Urinary bladder (tissue), 4 donors: ENCODE data around the gene MGAT5B. TPM values are rescaled to one million over a fixed set of nuclear protein-coding genes. Genes with fewer than 3 reads are reported as not detected.

Experiments used
- DNase-seq: peaks from one replicate; pipeline ENCODE4 v3.0.0-alpha.2; 2015; ENCODE audit errors: extremely low spot score
- H3K27ac ChIP-seq: one replicate; pipeline ENCODE4 v1.5.1; 2013; ENCODE audit warnings: low read depth, mild to moderate bottlenecking, moderate library complexity
- H3K36me3 ChIP-seq: one replicate; pipeline ENCODE4 v1.6.1; 2013; ENCODE audit warnings: mild to moderate bottlenecking, moderate library complexity; ENCODE audit not compliant: insufficient read depth
- H3K4me1 ChIP-seq: one replicate; pipeline ENCODE4 v1.6.1; 2013; ENCODE audit warnings: mild to moderate bottlenecking, moderate library complexity; ENCODE audit not compliant: insufficient read depth
- H3K4me3 ChIP-seq: one replicate; pipeline ENCODE4 v1.5.1; 2013; ENCODE audit warnings: low read depth, low read length
- WGBS: extraction: QIAGEN DNeasy Blood & Tissue Kit; methylation state at CpG from one replicate; pipeline ENCODE4 v1.1.7; 2013; 5-methylcytosine and 5-hydroxymethylcytosine counted together
- polyA plus RNA-seq: library from polyadenylated mRNA; stranded (reverse); fragments of 200-250 nt; gene quantifications from one replicate; pipeline ENCODE4 v1.2.3, GENCODE V29; 2013
- total RNA-seq: library from RNA; depleted of rRNA; stranded (reverse); fragments of >200 nt; gene quantifications from one replicate; pipeline ENCODE4 v1.2.3, GENCODE V29; 2014
- donor health status: healthy with polysubstance abuse.
- donor health status: healthy.

MGAT5B gene
- total and polyA plus RNA-seq, 2 donors = 0.38 to 0.63 TPM

DNA sequence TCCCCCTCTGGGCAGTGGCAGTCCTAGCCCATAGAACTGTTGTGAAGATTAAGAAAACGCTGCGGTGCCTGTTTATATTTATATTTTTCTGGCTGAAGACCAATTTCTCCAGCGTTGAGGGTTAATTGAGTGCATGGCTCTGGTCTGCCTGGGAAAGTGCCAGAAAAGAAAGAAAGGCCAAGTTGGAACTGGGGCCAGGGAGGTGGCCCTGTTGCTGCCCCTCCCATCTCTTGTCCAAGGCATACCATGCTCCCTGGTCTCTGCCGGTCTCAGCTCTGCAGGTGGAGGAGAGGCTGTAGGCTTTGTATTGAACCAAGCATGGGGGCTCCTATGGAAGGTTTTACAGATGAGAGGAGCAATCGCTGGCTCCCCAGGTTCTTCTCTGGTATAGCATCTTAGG is 124.7 kb downstream of the MGAT5B start:
- no peak for DNase-seq
- no peaks in the 10 kb centered on the region for H3K36me3 ChIP-seq
- H3K27ac ChIP-seq = no peak overlapping the region
- WGBS = 35% methylated on average over 5 of the region's 5 CpGs
- no peak overlapping the region for H3K4me3 ChIP-seq
- no peaks in the 10 kb centered on the region for H3K4me1 ChIP-seq

DNA sequence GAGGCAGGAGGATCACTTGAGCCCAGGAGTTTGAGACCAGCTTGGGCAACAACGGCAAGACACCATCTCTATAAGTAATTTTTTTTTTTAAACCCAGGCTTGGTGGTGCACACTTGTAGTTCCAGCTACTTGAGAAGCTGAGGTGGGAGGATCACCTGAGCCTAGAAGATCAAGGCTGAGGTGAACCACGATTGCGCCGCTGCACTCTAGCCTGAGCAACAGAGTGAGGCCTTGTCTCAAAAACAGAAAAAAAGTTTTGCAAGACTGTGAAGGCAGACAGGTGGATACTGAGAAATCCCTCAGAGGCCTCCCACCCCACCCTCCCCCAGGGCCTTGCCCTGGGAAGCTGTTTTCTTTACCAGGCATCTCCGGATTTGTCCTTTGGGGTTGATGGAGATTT is 125.4 kb downstream of the MGAT5B start:
- Histone ChIP-seq H3K4me3 (no peak overlapping the region), H3K27ac (no peak overlapping the region), H3K36me3 (no peaks in the 10 kb centered on the region), H3K4me1 (no peaks in the 10 kb centered on the region)
- DNase-seq = no peak
- 78% methylated on average over 5 of the region's 5 CpGs for WGBS

DNA sequence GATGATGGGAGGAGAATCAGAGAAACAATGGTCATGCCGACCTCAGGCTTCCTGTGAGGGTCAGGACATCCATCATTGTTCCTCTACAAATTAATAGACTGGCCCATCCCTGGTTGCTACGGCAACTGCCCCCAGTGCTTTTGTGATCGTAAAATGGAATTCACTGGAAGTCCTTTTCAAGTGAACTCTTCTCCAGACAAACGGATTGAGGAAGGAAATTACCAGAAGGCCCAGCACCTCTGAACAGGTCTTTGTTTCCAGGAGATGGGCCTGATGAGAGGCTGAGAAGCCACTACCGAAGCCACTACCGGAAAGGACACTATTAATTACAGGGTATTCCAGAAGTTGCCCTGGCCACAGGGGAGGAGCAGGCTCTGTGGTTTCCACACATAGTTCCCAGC is 126.0 kb downstream of the MGAT5B start:
- 52% methylated on average over 6 of the region's 6 CpGs for WGBS
- no peak overlapping the region for H3K27ac ChIP-seq
- no peaks in the 10 kb centered on the region for H3K4me1 ChIP-seq

DNA sequence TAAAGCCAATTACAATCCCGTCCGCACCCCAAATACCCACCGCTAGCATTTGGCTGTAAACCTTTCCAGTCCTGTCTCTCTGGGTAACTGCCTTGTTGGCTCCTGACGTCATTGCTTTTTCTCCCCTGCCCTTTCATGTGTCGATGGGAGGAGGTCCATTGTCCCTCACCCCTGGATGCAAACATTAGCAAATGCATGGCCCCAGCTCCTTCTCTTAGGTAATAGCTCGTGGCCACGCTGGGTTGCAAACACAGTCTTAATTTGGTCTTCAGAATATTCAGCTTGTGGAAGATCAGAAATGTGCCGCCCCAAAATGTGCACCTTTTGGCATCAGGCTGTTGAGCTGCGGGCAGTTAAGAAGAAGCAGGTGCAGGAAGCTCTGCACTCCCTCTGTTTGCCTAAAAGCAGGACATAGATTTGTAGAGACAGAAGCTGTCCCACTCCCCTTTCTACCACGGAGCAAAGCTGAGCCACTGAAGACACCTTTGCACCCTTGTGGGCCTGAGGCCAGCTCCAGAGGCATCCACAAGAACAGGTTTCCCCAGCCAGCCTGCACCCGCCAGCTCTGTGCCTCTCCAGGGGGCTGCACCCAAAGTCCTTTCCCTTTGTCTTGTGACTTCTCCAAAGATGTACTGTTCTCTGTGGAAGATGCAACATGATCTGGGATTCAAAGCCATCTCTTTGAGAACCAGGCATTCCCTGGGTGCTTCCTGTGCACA is 127.3 kb downstream of the MGAT5B start:
- H3K27ac ChIP-seq = no peak overlapping the region
- H3K4me1 ChIP-seq = no peaks in the 10 kb centered on the region
- H3K4me3 ChIP-seq = no peak overlapping the region
- DNase-seq = no peak
- H3K36me3 ChIP-seq = no peaks in the 10 kb centered on the region
- 61% methylated on average over 11 of the region's 11 CpGs for WGBS

More for the DNA sequence above, 126.0 kb downstream of the MGAT5B start:
- DNase-seq = no peak
- no peak overlapping the region for H3K4me3 ChIP-seq
- H3K36me3 ChIP-seq = no peaks in the 10 kb centered on the region

DNA sequence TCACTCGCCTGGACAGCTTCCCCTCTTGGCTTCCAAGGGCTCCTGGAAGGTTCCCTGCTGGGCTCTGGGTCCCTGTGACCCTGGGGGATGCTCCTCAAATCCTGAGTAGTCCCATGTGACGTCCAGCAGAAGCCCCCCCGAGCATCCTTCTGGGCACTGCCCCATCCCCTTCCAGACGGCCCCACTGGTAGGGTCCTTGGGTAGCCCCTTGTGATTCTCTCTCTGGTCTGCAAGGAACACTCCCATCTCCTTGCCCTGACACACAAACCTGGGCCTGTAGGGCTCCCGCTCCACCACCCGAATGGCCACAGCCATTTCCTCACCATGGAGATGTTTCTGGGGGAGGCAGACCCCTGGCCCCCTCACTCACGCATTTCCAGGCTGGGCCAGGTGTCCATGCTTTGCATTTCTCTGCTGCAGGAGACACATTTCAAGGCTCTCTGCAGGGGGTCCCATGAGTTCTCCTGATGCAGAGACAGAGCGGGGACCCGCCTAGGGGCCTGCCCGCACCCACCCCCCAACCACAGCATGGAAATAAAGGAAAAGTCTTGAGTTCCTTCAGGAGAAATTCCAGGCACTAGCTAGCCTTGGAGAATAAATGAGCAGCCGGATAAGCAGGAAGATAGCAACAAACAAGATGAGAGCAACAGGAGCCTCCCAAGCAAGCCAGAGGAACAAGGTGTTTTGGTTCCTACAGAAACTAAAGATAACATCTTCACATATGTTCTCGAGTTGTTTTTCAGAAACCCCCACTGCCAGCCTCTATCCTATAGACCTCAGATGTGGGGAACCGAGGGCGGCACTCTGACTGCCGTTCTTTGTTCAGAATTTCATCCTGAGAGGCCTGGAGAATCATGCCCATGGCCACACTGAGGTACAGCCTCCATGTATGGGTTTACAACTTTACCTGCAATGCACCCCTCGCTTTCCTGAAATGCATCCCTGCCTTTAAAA is 128.8 kb downstream of the MGAT5B start:
- WGBS = 76% methylated on average over 16 of the region's 16 CpGs
- Histone ChIP-seq H3K4me1 (no peaks in the 10 kb centered on the region), H3K27ac (no peak overlapping the region), H3K36me3 (no peaks in the 10 kb centered on the region), H3K4me3 (no peak overlapping the region)
- DNase-seq = no peak

DNA sequence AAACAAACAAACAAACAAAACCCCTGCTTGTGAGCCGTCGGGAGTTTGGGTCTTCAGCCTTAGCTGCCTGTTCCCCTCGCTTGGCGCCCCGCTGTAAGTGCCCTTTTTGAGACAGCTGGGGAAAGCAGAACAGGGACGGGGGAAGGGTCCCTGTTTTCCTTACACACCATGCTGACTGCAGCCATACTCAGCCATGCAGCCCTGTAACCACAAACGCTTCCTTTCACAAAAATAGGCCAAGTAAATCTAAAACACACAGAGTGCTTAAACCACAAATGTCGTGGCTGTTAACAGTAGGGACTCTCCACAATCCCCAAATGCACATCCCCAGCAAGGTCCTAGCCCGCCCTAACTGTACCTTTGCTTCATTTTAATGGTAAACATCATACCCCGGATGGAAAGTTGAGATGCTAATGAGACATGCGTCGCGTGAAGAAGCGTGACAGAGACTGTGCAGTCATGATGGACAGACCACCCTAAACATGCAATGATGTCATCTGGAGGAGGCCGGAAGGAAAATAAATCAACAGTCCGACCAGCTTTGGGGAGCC is 129.9 kb downstream of the MGAT5B start:
- no peak for DNase-seq
- 55% methylated on average over 16 of the region's 16 CpGs for WGBS
- Histone ChIP-seq H3K4me1 (no peaks in the 10 kb centered on the region), H3K4me3 (no peak overlapping the region), H3K36me3 (no peaks in the 10 kb centered on the region), H3K27ac (no peak overlapping the region)

DNA sequence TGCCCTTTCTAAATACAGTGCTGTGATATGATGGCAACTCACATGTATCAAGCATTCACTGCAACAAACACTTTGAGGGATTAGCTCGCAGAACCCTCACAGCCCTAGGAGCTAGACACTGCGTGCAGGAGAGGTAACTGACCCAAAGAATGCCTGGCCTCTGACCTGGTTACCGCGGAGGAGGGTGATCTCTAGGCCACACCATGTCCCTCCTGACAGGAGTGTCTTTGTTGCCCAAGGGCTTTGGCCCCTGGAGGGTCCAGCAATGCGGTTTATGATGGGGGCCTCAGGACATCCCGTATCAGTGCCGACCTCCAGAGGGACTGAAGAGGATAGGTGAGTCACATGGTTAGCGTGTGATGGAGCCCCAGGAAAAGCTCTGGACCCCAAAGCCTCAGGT is 130.6 kb downstream of the MGAT5B start:
- H3K36me3 ChIP-seq = no peaks in the 10 kb centered on the region
- H3K27ac ChIP-seq = no peak overlapping the region
- no peak overlapping the region for H3K4me3 ChIP-seq
- no peak for DNase-seq
- WGBS = 80% methylated on average over 8 of the region's 8 CpGs
- H3K4me1 ChIP-seq = no peaks in the 10 kb centered on the region

Other genes with a start within 250 kb of the MGAT5B start
- gene ST6GALNAC1, start 224.6 kb upstream of the MGAT5B start, total RNA-seq = 0.42 TPM
- gene ST6GALNAC1, start 224.6 kb upstream of the MGAT5B start, polyA plus RNA-seq = 4.2 TPM
- 188 TPM for gene MXRA7, start 157.4 kb upstream of the MGAT5B start, total RNA-seq
- gene MXRA7, start 157.4 kb upstream of the MGAT5B start, polyA plus RNA-seq = 432 TPM
- 13.5 TPM for gene JMJD6, start 141.8 kb upstream of the MGAT5B start, total RNA-seq
- gene JMJD6, start 141.8 kb upstream of the MGAT5B start, polyA plus RNA-seq = 41.4 TPM
- 22.6 TPM for gene METTL23, start 141.6 kb upstream of the MGAT5B start, total RNA-seq
- 38.4 TPM for gene METTL23, start 141.6 kb upstream of the MGAT5B start, polyA plus RNA-seq
- 134 TPM for gene SRSF2, start 131.1 kb upstream of the MGAT5B start, total RNA-seq
- 148 TPM for gene SRSF2, start 131.1 kb upstream of the MGAT5B start, polyA plus RNA-seq
- 69.5 TPM for gene MFSD11, start 130.3 kb upstream of the MGAT5B start, total RNA-seq
- gene MFSD11, start 130.3 kb upstream of the MGAT5B start, polyA plus RNA-seq = 16.6 TPM